HEK293 (cell line): Measurements from ENCODE around the gene ASCC1.

ENCODE experiments used
- ATF2 ChIP-seq: fragments of 450-650 bp; formaldehyde crosslinking; IDR thresholded peaks from 2 replicates; pipeline ENCODE4 v1.5.1; 2016; ENCODE audit warnings: missing biosample characterization, missing genetic modification characterization, low read depth
- INSM2 ChIP-seq: fragments of 450-650 bp; formaldehyde crosslinking; IDR thresholded peaks from 2 replicates; pipeline ENCODE4 v1.5.1; 2016; ENCODE audit warnings: missing biosample characterization, missing genetic modification characterization
- KLF1 ChIP-seq: fragments of 450-650 bp; formaldehyde crosslinking; IDR thresholded peaks from 2 replicates; pipeline ENCODE4 v1.5.1; 2016; ENCODE audit warnings: missing biosample characterization, missing genetic modification characterization
- KLF7 ChIP-seq: fragments of 450-650 bp; formaldehyde crosslinking; IDR thresholded peaks from 2 replicates; pipeline ENCODE4 v1.5.1; 2016; ENCODE audit warnings: missing biosample characterization, missing genetic modification characterization, borderline replicate concordance
- MEIS1 ChIP-seq: sonication (generic); formaldehyde crosslinking; IDR thresholded peaks from 2 replicates; pipeline ENCODE4 v1.8.1; 2022; ENCODE audit warnings: missing genetic modification reagents, mild to moderate bottlenecking, borderline replicate concordance
- PRDM1 ChIP-seq: fragments of 450-650 bp; formaldehyde crosslinking; IDR thresholded peaks from 2 replicates; pipeline ENCODE4; 2016; ENCODE audit warnings: missing biosample characterization, missing genetic modification characterization
- SCRT2 ChIP-seq: fragments of 450-650 bp; formaldehyde crosslinking; IDR thresholded peaks from 2 replicates; pipeline ENCODE4 v1.5.1; 2016; ENCODE audit warnings: missing biosample characterization, missing genetic modification characterization
- SP7 ChIP-seq: fragments of 450-650 bp; formaldehyde crosslinking; IDR thresholded peaks from 2 replicates; pipeline ENCODE4 v1.5.1; 2016; ENCODE audit warnings: missing biosample characterization, missing genetic modification characterization
- ZBTB26 ChIP-seq: fragments of 450-650 bp; formaldehyde crosslinking; optimal IDR thresholded peaks from 2 replicates; pipeline ENCODE3; 2016; ENCODE audit warnings: missing biosample characterization, mild to moderate bottlenecking, missing genetic modification characterization
- ZBTB7A ChIP-seq: fragments of 450-650 bp; formaldehyde crosslinking; IDR thresholded peaks from 2 replicates; pipeline ENCODE4 v1.5.1; 2016; ENCODE audit warnings: low read depth, missing biosample characterization, missing genetic modification characterization
- ZBTB8A ChIP-seq: fragments of 450-650 bp; formaldehyde crosslinking; IDR thresholded peaks from 2 replicates; pipeline ENCODE4 v1.5.1; 2016; ENCODE audit warnings: missing biosample characterization, missing genetic modification characterization
- ZFP3 ChIP-seq: fragments of 450-650 bp; formaldehyde crosslinking; IDR thresholded peaks from 2 replicates; pipeline ENCODE4 v1.5.1; 2016; ENCODE audit warnings: low read depth, missing biosample characterization, missing genetic modification characterization
- ZNF112 ChIP-seq: fragments of 450-650 bp; formaldehyde crosslinking; IDR thresholded peaks from 2 replicates; pipeline ENCODE4 v1.5.0; 2017; ENCODE audit warnings: missing biosample characterization, missing genetic modification characterization
- ZNF114 ChIP-seq: fragments of 450-650 bp; formaldehyde crosslinking; IDR thresholded peaks from 2 replicates; pipeline ENCODE4 v1.5.0; 2017; ENCODE audit warnings: missing biosample characterization, missing genetic modification characterization
- ZNF146 ChIP-seq: fragments of 450-650 bp; formaldehyde crosslinking; IDR thresholded peaks from 2 replicates; pipeline ENCODE4 v1.5.1; 2016; ENCODE audit warnings: missing biosample characterization, missing genetic modification characterization
- ZNF174 ChIP-seq: fragments of 450-650 bp; formaldehyde crosslinking; IDR thresholded peaks from 2 replicates; pipeline ENCODE4 v1.5.0; 2017; ENCODE audit warnings: missing biosample characterization, mild to moderate bottlenecking, missing genetic modification characterization
- ZNF19 ChIP-seq: fragments of 450-650 bp; formaldehyde crosslinking; IDR thresholded peaks from 2 replicates; pipeline ENCODE4; 2016; ENCODE audit warnings: missing biosample characterization, missing genetic modification characterization, low read depth
- ZNF266 ChIP-seq: fragments of 450-650 bp; formaldehyde crosslinking; IDR thresholded peaks from 2 replicates; pipeline ENCODE4 v1.5.1; 2016; ENCODE audit warnings: missing biosample characterization, missing genetic modification characterization, low read depth
- ZNF335 ChIP-seq: fragments of 450-650 bp; formaldehyde crosslinking; conservative IDR thresholded peaks from 2 replicates; pipeline ENCODE4 v1.5.1; 2016; ENCODE audit warnings: missing biosample characterization, missing genetic modification characterization
- ZNF354C ChIP-seq: fragments of 450-650 bp; formaldehyde crosslinking; IDR thresholded peaks from 2 replicates; pipeline ENCODE4 v1.5.1; 2016; ENCODE audit warnings: missing biosample characterization, missing genetic modification characterization, low read depth, borderline replicate concordance
- ZNF404 ChIP-seq: fragments of 450-650 bp; formaldehyde crosslinking; IDR thresholded peaks from 2 replicates; pipeline ENCODE4 v1.5.1; 2017; ENCODE audit warnings: missing biosample characterization, missing genetic modification characterization
- ZNF416 ChIP-seq: fragments of 450-650 bp; formaldehyde crosslinking; IDR thresholded peaks from 2 replicates; pipeline ENCODE4 v1.5.1; 2016; ENCODE audit warnings: missing biosample characterization, missing genetic modification characterization
- ZNF600 ChIP-seq: fragments of 450-650 bp; formaldehyde crosslinking; IDR thresholded peaks from 2 replicates; pipeline ENCODE4 v1.5.1; 2016; ENCODE audit warnings: missing biosample characterization, missing genetic modification characterization
- ZNF610 ChIP-seq: fragments of 450-650 bp; formaldehyde crosslinking; IDR thresholded peaks from 2 replicates; pipeline ENCODE4 v1.5.1; 2016; ENCODE audit warnings: missing biosample characterization, missing genetic modification characterization, borderline replicate concordance
- ZNF623 ChIP-seq: fragments of 450-650 bp; formaldehyde crosslinking; IDR thresholded peaks from 2 replicates; pipeline ENCODE4 v1.5.1; 2016; ENCODE audit warnings: missing biosample characterization, missing genetic modification characterization
- ZNF624 ChIP-seq: fragments of 450-650 bp; formaldehyde crosslinking; IDR thresholded peaks from 2 replicates; pipeline ENCODE4 v1.5.1; 2017; ENCODE audit warnings: missing biosample characterization, missing genetic modification characterization
- ZNF629 ChIP-seq: fragments of 450-650 bp; formaldehyde crosslinking; IDR thresholded peaks from 2 replicates; pipeline ENCODE4 v1.5.1; 2017; ENCODE audit warnings: missing biosample characterization, missing genetic modification characterization
- ZNF660 ChIP-seq: fragments of 450-650 bp; IDR thresholded peaks from 2 replicates; pipeline ENCODE4 v1.5.1; 2018; ENCODE audit warnings: missing biosample characterization, mild to moderate bottlenecking, missing genetic modification characterization
- ZNF664 ChIP-seq: fragments of 450-650 bp; formaldehyde crosslinking; IDR thresholded peaks from 2 replicates; pipeline ENCODE4 v1.5.1; 2016; ENCODE audit warnings: missing biosample characterization, missing genetic modification characterization
- ZNF677 ChIP-seq: fragments of 450-650 bp; IDR thresholded peaks from 2 replicates; pipeline ENCODE4 v1.5.0; 2018; ENCODE audit warnings: missing biosample characterization, mild to moderate bottlenecking, missing genetic modification characterization, moderate library complexity
- ZNF747 ChIP-seq: fragments of 450-650 bp; formaldehyde crosslinking; IDR thresholded peaks from 2 replicates; pipeline ENCODE4 v1.5.1; 2016; ENCODE audit warnings: missing biosample characterization, missing genetic modification characterization
- ZNF785 ChIP-seq: fragments of 450-650 bp; formaldehyde crosslinking; IDR thresholded peaks from 2 replicates; pipeline ENCODE4 v1.5.1; 2016; ENCODE audit warnings: missing biosample characterization, missing genetic modification characterization
- ZSCAN16 ChIP-seq: fragments of 450-650 bp; formaldehyde crosslinking; IDR thresholded peaks from 2 replicates; pipeline ENCODE4 v1.5.1; 2016; ENCODE audit warnings: missing biosample characterization, missing genetic modification characterization
- ZSCAN18 ChIP-seq: fragments of 450-650 bp; formaldehyde crosslinking; IDR thresholded peaks from 2 replicates; pipeline ENCODE4 v1.5.1; 2016; ENCODE audit warnings: missing biosample characterization, missing genetic modification characterization
- TF ChIP-seq, protein P1 (sequence below): fragments of 450-650 bp; formaldehyde crosslinking; IDR thresholded peaks from 2 replicates; pipeline ENCODE4 v1.5.1; 2016; ENCODE audit warnings: missing biosample characterization, missing genetic modification characterization

Gene ASCC1

DNA sequence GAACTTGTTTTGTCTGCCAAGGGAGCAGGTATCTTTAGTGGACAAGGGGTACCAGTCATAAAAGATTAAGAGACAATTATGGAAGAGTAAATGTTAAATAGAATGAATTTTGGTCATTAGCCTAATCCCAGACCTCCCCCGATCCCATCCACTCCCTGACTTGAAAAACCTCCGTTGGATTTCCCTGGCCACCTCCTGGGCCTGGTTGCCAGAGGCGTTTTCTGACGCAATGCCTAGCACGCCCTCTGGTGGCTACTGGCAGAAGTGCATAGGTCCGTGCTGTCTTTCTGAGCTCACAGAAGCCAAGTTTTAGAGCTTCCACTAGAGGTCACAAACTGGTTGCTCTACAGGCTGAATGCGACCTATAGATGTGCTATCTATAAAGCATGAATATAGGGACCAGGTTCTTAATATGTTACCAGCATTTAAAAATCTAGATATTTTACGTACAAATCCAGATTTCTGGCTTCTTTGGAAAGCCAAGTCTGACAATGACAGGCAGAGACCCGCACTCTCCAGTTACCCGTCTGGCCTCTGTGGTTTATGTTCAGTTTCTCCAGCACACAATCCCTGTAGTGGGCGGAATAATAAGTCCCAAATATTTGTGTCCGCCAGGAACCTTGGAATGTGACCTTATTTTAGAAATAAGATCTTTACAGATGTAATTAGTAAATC, 167.5 kb downstream of the ASCC1 start (continued):
- TF ChIP-seq ZNF623 (tag by site-specific recombination) (no peak), ZNF114 (tag by site-specific recombination) (no peak), ZNF629 (tag by site-specific recombination) (peak; percentile 66), PRDM1 (tag by site-specific recombination) (no peak), ZBTB8A (0 out of 2 replicates have a peak, but pooled peaks have one; percentile 19), ZNF146 (tag by site-specific recombination) (no peak), KLF1 (tag by site-specific recombination) (no peak), ZNF664 (tag by site-specific recombination) (no peak), ZNF624 (tag by site-specific recombination) (no peak), ZBTB26 (no peak), ZNF677 (tag by site-specific recombination) (no peak), ZNF785 (tag by site-specific recombination) (no peak), ATF2 (tag by site-specific recombination) (no peak), ZSCAN18 (tag by site-specific recombination) (no peak), ZNF747 (tag by site-specific recombination) (no peak), ZNF335 (tag by site-specific recombination) (peak; percentile 56), ZNF404 (no peak), ZNF174 (tag by site-specific recombination) (no peak), ZNF610 (0 out of 2 replicates have a peak, but pooled peaks have one; percentile 43), ZNF112 (tag by site-specific recombination) (no peak), ZBTB7A (tag by site-specific recombination) (no peak), ZNF600 (tag by site-specific recombination) (no peak), ZNF19 (no peak), SP7 (tag by site-specific recombination) (peak; percentile 48), ZFP3 (tag by site-specific recombination) (no peak), ZNF660 (tag by site-specific recombination) (peak; percentile 96), INSM2 (tag by site-specific recombination) (no peak), SCRT2 (tag by site-specific recombination) (peak; percentile 75), ZNF266 (no peak), ZNF354C (tag by site-specific recombination) (no peak), MEIS1 (CRISPR knock-in tag) (no peak), ZSCAN16 (tag by site-specific recombination) (no peak), ZNF416 (no peak), KLF7 (tag by site-specific recombination) (no peak)
- TF ChIP-seq, protein P1, sequence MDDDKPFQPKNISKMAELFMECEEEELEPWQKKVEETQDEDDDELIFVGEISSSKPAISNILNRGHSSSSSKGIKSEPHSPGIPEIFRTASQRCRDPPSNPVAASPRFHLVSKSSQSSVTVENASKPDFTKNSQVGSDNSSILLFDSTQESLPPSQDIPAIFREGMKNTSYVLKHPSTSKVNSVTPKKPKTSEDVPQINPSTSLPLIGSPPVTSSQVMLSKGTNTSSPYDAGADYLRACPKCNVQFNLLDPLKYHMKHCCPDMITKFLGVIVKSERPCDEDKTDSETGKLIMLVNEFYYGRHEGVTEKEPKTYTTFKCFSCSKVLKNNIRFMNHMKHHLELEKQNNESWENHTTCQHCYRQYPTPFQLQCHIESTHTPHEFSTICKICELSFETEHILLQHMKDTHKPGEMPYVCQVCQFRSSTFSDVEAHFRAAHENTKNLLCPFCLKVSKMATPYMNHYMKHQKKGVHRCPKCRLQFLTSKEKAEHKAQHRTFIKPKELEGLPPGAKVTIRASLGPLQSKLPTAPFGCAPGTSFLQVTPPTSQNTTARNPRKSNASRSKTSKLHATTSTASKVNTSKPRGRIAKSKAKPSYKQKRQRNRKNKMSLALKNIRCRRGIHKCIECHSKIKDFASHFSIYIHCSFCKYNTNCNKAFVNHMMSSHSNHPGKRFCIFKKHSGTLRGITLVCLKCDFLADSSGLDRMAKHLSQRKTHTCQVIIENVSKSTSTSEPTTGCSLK (tag by site-specific recombination): no peak
